Measurements from ENCODE around the gene SYT1. TPM values are rescaled to one million over a fixed set of nuclear protein-coding genes. Genes with fewer than 3 reads are reported as not detected.

SYT1 gene
- total RNA-seq, 2 donors from 2014 or later = 1.0 to 22.7 TPM

DNA sequence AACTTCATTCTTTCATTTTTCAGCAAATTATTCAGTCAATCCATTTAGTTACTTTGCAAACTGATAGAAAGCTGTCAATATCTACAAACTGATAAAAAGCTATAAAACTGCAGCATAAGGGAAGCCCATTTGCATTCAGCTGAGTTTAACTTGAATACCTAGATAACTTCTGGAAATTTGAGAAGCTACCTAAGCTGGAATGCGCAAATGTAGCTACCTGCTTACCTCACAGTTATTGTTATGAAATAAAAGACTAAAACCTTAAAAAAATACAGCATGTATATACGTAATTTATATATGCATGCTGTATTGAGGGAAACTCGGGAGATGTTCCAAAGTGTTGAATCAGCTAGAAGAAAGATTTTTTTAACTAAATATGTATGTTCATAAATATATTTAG lies 94.4 kb downstream of the SYT1 start:
- Histone ChIP-seq H3K36me3 (replicated peaks in 1 of 2; ENCODE audit: insufficient read depth in 1 of 2, low read depth in 2 of 2) (no peaks in the 10 kb centered on the region), H3K27me3 (no peaks in the 10 kb centered on the region), H3K9me3 (no peaks in the 10 kb centered on the region), H3K4me3 (no peak overlapping the region), H3K4me1 (no peaks in the 10 kb centered on the region), H3K27ac (no peak overlapping the region)
- intact Hi-C loops (cut with DNase I) = no loop called here
- no peak for DNase-seq
- 66 to 70% methylated on average over 3 of the region's 3 CpGs for WGBS, 2 donors
- TF ChIP-seq POLR2A (IDR thresholded peaks at IDR 0.05) (no peak), CTCF (IDR thresholded peaks at IDR 0.05) (no peak)
- ATAC-seq = no peak

DNA sequence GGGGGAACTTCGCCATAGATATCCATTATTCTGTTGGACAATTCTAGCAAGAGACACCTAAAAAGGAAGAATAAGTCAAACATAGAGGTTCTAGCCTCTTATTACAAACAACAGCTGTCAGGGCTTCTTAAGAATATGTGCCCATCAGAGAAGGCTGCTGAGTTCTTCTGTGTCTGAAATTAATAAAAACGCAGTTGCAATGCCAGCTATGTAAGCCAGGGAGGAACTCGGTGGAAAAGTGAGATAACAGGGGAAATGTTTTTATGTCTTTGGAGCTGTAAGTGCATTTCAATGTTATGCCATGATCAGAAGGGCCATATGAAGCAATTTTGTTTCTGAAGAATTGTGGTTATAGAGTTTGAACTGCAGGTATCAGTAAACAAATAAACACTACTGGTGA lies 95.0 kb downstream of the SYT1 start:
- no peaks in the 10 kb centered on the region for H3K27me3 ChIP-seq
- no peak overlapping the region for H3K27ac ChIP-seq
- H3K4me3 ChIP-seq = no peak overlapping the region
- TF ChIP-seq CTCF (IDR thresholded peaks at IDR 0.05) = no peak
- TF ChIP-seq POLR2A (IDR thresholded peaks at IDR 0.05) = no peak
- intact Hi-C loops (cut with DNase I) = no loop called here
- ATAC-seq (no peak), DNase-seq (no peak)
- H3K36me3 ChIP-seq (replicated peaks in 1 of 2; ENCODE audit: insufficient read depth in 1 of 2, low read depth in 2 of 2) = no peaks in the 10 kb centered on the region
- H3K4me1 ChIP-seq = no peaks in the 10 kb centered on the region
- no peaks in the 10 kb centered on the region for H3K9me3 ChIP-seq
- 48 to 57% methylated on average over 3 of the region's 3 CpGs for WGBS, 2 donors

GRCh38 chr12:78961171-78961570 lies 96.6 kb downstream of the SYT1 start:
- no peak overlapping the region for H3K27ac ChIP-seq
- TF ChIP-seq CTCF (IDR thresholded peaks at IDR 0.05) = no peak
- no peak for TF ChIP-seq POLR2A (IDR thresholded peaks at IDR 0.05)
- 73 to 84% methylated on average over 2 of the region's 2 CpGs for WGBS, 2 donors
- H3K36me3 ChIP-seq (replicated peaks in 1 of 2; ENCODE audit: insufficient read depth in 1 of 2, low read depth in 2 of 2) = no peaks in the 10 kb centered on the region
- H3K9me3 ChIP-seq = no peaks in the 10 kb centered on the region
- no peaks in the 10 kb centered on the region for H3K4me1 ChIP-seq
- intact Hi-C loops (cut with DNase I) = no loop called here
- ATAC-seq (no peak), DNase-seq (no peak)
- no peaks in the 10 kb centered on the region for H3K27me3 ChIP-seq
- H3K4me3 ChIP-seq = no peak overlapping the region

GRCh38 chr12:78963439-78964227 lies 99.1 kb downstream of the SYT1 start:
- WGBS, 2 donors = 71 to 72% methylated on average over 1 of the region's 1 CpG
- H3K36me3 ChIP-seq (replicated peaks in 1 of 2; ENCODE audit: insufficient read depth in 1 of 2, low read depth in 2 of 2) = no peaks in the 10 kb centered on the region
- no peak for ATAC-seq
- intact Hi-C loops (cut with DNase I) = no loop called here
- no peak overlapping the region for H3K4me3 ChIP-seq
- no peak overlapping the region for H3K27ac ChIP-seq
- no peaks in the 10 kb centered on the region for H3K27me3 ChIP-seq
- H3K9me3 ChIP-seq = no peaks in the 10 kb centered on the region
- no peaks in the 10 kb centered on the region for H3K4me1 ChIP-seq
- no peak for DNase-seq
- TF ChIP-seq CTCF (IDR thresholded peaks at IDR 0.05) (no peak), POLR2A (IDR thresholded peaks at IDR 0.05) (no peak)

GRCh38 chr12:78964521-78964920 lies 99.9 kb downstream of the SYT1 start:
- intact Hi-C loops (cut with DNase I) = no loop called here
- DNase-seq = no peak
- ATAC-seq = no peak
- Histone ChIP-seq H3K4me3 (no peak overlapping the region), H3K36me3 (replicated peaks in 1 of 2; ENCODE audit: insufficient read depth in 1 of 2, low read depth in 2 of 2) (no peaks in the 10 kb centered on the region), H3K9me3 (no peaks in the 10 kb centered on the region), H3K4me1 (no peaks in the 10 kb centered on the region), H3K27ac (no peak overlapping the region), H3K27me3 (no peaks in the 10 kb centered on the region)
- TF ChIP-seq POLR2A (IDR thresholded peaks at IDR 0.05) (no peak), CTCF (IDR thresholded peaks at IDR 0.05) (no peak)
